Activated CD8-positive, alpha-beta memory T cell treated with anti-CD3 and anti-CD28 coated beads, Interleukin-2, amount 50 U/mL, for 1 hour (primary cell): ENCODE data around the gene MSTN.
"Not testable (repeated sequence)": the region's sequence is repeated elsewhere in the genome, so short reads cannot be mapped to it uniquely, and the experiment has no call there.

Experiments used
- DNase-seq: peaks from one replicate; pipeline ENCODE4 v3.0.0-alpha.2; 2020; ENCODE audit errors: extremely low read depth

MSTN gene

GRCh38 chr2:190063624-190064023 lies 1.1 kb upstream of the MSTN start:
- no peak for DNase-seq

GRCh38 chr2:190062053-190062452 lies 476 bp downstream of the MSTN start:
- no peak for DNase-seq

DNA sequence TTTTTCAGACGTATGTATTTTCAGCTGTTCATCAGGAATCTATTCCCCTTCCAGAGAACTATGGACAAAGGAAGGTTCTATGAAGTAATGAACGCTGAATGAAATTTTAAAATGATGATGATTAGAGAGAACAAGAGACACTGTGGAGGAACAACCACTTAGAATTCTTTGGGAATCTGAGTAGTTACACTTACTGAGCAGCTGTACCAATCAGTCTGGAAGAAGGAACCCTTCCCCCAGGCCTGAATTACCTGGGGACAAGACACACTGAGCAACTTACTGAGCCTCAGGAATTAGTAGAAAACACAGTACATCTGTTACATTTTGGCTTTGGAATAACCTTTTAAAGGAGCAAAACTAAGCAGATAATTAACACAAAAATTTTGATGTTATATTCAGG lies 1.9 kb downstream of the MSTN start:
- no peak for DNase-seq

GRCh38 chr2:190060019-190060418 lies 2.5 kb downstream of the MSTN start:
- DNase-seq, result no peak

- DNase-seq, result no peak
Measured at GRCh38 chr2:190053426-190053825, 9.1 kb downstream of the MSTN start.

- no peak for DNase-seq
Measured at GRCh38 chr2:190052307-190052706, 10.2 kb downstream of the MSTN start.

- no peak for DNase-seq
Measured at GRCh38 chr2:190051223-190051622, 11.3 kb downstream of the MSTN start.

- DNase-seq, result no peak
Measured at GRCh38 chr2:190050001-190050400, 12.5 kb downstream of the MSTN start.

DNA sequence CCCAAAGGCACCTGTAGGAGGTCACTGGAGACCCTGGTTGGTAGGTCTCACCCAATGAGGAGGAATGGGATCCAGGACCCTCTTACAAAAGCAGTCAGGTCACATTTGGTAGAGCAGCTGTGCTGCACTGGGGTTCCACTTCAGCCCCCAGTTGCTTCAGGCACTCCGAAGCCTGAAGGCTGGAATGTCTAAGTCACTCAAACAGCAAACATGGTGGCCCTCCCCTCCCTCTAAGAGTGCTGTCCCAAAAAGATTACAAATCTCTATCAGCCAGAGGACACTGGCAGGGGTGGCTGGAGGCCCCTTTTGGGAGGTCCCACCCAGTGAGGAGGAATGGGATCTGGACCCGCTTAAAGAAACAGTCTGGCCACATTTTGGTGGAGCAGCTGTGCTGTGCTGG lies 17.7 kb downstream of the MSTN start:
- DNase-seq, result no peak

GRCh38 chr2:190043441-190043840 lies 19.1 kb downstream of the MSTN start:
- DNase-seq, result no peak

- DNase-seq, result no peak
Measured at GRCh38 chr2:190036071-190036470, 26.5 kb downstream of the MSTN start.

DNA sequence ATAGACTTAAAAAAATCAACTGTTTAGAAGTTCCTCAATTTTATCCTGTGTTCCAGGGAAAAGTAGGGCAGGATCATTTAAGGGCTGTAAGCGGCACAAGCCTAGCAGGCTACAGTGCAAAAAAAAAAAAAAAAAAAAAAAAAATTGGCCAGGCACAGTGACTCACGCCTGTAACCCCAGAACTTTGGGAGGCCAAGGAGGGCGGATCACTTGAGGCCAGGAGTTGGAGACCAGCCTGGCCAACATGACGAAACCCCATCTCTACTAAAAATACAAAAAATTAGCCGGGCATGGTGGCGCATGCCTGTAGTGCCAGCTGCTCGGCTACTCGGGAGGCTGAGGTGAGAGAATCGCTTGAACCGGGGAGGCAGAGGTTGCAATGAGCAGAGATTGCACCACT lies 28.1 kb downstream of the MSTN start:
- DNase-seq, result not testable (repeated sequence)

GRCh38 chr2:190031969-190032618 lies 30.4 kb downstream of the MSTN start:
- no peak for DNase-seq

DNA sequence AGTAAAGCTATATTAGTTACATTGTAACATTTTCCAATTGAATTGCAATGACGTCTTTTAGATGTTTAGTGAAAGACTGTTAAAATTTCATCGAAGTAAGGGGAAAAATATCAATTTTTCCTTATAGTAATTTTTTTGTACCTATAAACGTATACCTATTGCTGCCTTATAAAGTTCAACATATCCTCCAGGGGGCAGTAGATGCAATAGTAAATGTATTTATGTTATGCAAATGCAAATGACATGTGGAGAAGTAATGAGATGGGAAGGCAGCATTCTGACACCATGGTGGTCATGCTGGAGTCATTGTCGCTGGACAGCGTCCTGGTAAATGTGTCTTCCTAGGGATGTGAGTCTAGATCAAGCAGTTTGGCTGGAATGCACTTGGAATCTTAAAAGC lies 38.7 kb downstream of the MSTN start:
- DNase-seq, result peak; percentile 4

DNA sequence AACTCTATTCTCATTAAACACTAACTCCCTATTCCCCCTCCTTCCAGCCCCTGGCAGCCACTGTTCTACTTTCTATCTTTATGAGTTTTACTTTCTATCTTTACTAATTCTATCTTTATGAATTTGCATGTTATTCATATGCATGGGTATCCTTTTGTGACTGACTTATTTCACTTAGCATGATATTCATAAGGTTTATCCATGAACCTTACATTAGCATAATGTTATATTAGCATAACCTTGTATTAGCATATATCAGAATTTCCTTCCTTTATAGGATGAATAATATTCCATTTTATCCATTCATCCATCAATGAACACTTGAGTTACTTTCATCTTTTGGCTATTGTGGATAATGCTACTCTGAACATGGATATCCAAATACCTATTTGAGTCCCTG lies 41.8 kb downstream of the MSTN start:
- DNase-seq, result no peak

GRCh38 chr2:190017837-190018236 lies 44.7 kb downstream of the MSTN start:
- no peak for DNase-seq

DNA sequence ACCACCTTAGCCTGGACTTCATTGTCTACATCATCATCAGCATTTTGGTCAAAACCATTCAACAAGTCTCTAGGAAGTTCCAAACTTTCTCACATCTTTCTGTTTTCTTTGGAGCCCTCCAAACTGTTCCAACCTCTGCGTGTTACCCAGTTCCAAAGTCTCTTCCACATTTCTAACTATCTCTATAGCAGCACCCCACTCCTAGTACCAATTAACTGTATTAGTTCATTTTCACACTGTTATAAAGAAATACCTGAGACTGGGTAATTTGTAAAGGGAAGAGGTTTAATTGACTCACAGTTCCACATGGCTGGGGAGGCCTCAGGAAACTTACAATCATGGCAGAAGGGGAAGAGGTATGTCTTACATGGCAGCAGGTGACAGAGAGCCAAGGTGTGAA lies 46.6 kb downstream of the MSTN start:
- not testable (repeated sequence) for DNase-seq
